Psoas muscle (tissue), 8 donors: Measurements from ENCODE around the gene SPATA33. TPM values are rescaled to one million over a fixed set of nuclear protein-coding genes. Genes with fewer than 3 reads are reported as not detected.
"Not testable (repeated sequence)": the region's sequence is repeated elsewhere in the genome, so short reads cannot be mapped to it uniquely, and the experiment has no call there.

Experiments
- ATAC-seq, 4 donors: fragments of 200-7000 bp; cut with Tn5 transposase; one replicate each; pipeline ENCODE4 v1.9.1; 2020; ENCODE audit warnings: moderate library complexity in 3 of 4, mild to moderate bottlenecking in 2 of 4
- DNase-seq, 2 donors: peaks; one replicate each; pipeline ENCODE4 v3.0.0-alpha.2; 2020
- H3K27ac ChIP-seq: fragments of 200-600 bp; one replicate; pipeline ENCODE4 v1.8.0; 2022
- H3K27me3 ChIP-seq, 3 donors: fragments of 200-600 bp in 1 of 3; one replicate each; pipeline versions ENCODE4 v1.6.1 to v1.8.0; 2013 to 2022; ENCODE audit warnings: low read length in 2 of 3, mild to moderate bottlenecking in 2 of 3, moderate library complexity in 1 of 3; ENCODE audit not compliant: insufficient read depth in 3 of 3
- H3K36me3 ChIP-seq, 2 donors: fragments of 200-600 bp in 1 of 2; one replicate each; pipeline versions ENCODE4 v1.6.1 to v1.8.0; 2013 to 2022; ENCODE audit warnings: low read depth in 1 of 2, mild to moderate bottlenecking in 1 of 2, moderate library complexity in 1 of 2; ENCODE audit not compliant: insufficient read depth in 1 of 2
- H3K4me1 ChIP-seq: fragments of 200-600 bp; one replicate; pipeline ENCODE4 v1.8.0; 2022
- H3K4me3 ChIP-seq: fragments of 200-600 bp; one replicate; pipeline ENCODE4 v1.8.0; 2022; ENCODE audit warnings: mild to moderate bottlenecking
- H3K9me3 ChIP-seq: fragments of 200-600 bp; one replicate; pipeline ENCODE4 v1.8.0; 2022
- CTCF ChIP-seq: fragments of 200-600 bp; IDR thresholded peaks from one replicate; pipeline ENCODE4 v1.8.0; 2022; ENCODE audit warnings: antibody characterized with exemption
- WGBS, 3 donors: extraction: QIAGEN DNeasy Blood & Tissue Kit; methylation state at CpG; one replicate each; pipeline versions ENCODE4 v1.1.6 to v1.1.7; 2013; 5-methylcytosine and 5-hydroxymethylcytosine counted together
- intact Hi-C, 2 donors: fragments of 100-400 bp; cut with DNase I; formaldehyde crosslinking; loops; one replicate each; pipeline versions ENCODE4 v1.11.0 to v1.14.2; 2022
- polyA plus RNA-seq, 3 donors: library from polyadenylated mRNA; stranded (reverse); fragments of 200-250 nt; gene quantifications; one replicate each; pipeline ENCODE4 v1.2.3, GENCODE V29; 2013
- total RNA-seq, 4 donors: library from RNA; stranded (reverse); fragmentation: NEBNext Ultra II Directional in 2 of 4; extraction: Animal tissue kit (Norgen Biotek cat#: 25700) in 2 of 4; gene quantifications; one replicate each; pipeline versions ENCODE4 v1.2.1 to v1.2.4, GENCODE V29; 2021 to 2023
- donor health status: healthy with polysubstance abuse.
- donor health status: DM: no; HTN: no; CAD: no; lungs with moderate emphysema.
- donor health status: Bipolar disorder and iron deficiency.
- donor health status: healthy.
- donor health status: DM: yes; HTN: yes; CAD: no.
- donor health status: DM: no; HTN: no; CAD: no.
- donor health status: DM: no; HTN: no; CAD: no.
- donor health status: DM: yes; HTN: yes; CAD: no.

Gene SPATA33
- total and polyA plus RNA-seq, 7 donors: 1.2 to 8.2 (median 3.0) TPM

DNA sequence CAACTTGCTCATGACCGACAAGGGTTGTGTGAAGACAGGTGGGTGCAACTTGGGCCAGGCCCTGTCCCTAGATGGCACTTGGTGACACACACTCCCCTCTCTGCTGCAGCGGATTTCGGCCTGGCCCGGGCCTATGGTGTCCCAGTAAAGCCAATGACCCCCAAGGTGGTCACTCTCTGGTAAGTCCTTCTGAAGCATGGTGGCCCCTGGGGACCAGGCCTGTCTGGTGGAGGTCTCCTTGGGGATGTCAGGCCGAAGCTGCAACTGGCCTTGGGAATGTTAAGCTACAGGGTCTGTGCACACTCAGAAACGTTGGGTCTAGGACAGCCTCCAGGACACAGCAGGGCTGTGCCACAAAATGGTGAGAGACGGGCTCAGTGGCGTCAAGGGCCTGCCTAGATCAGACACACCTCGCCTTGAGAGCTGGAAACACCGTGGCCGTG, 35.7 kb downstream of the SPATA33 start:
- intact Hi-C loops: no loop called here
- H3K9me3 ChIP-seq: no peaks in the 10 kb centered on the region
- H3K36me3 ChIP-seq: peaks cover 11 to 66% of the 10 kb centered on the region in 2 donors
- H3K27ac ChIP-seq: no peak overlapping the region
- DNase-seq (no peak), ATAC-seq (no peak)
- no peak overlapping the region for H3K4me3 ChIP-seq
- peaks cover 0 to 3% (median 0%) of the 10 kb centered on the region in 3 donors for H3K27me3 ChIP-seq
- H3K4me1 ChIP-seq: peaks cover 8% of the 10 kb centered on the region
- 82 to 88% (median 85%) methylated on average over 11 of the region's 11 CpGs for WGBS, 3 donors
- no peak for TF ChIP-seq CTCF

GRCh38 chr16:89693931-89694783, 36.5 kb downstream of the SPATA33 start:
- H3K27me3 ChIP-seq: peaks cover 0 to 3% (median 0%) of the 10 kb centered on the region in 3 donors
- H3K36me3 ChIP-seq: peaks cover 11 to 64% of the 10 kb centered on the region in 2 donors
- WGBS, 3 donors: 87 to 88% (median 88%) methylated on average over 28 to 32 of the region's 32 CpGs
- intact Hi-C loops: no loop called here
- ATAC-seq: no peak
- no peaks in the 10 kb centered on the region for H3K9me3 ChIP-seq
- no peak overlapping the region for H3K27ac ChIP-seq
- no peak for TF ChIP-seq CTCF
- peak in 1 of 2 donors; percentile 49 for DNase-seq
- no peaks in the 10 kb centered on the region for H3K4me1 ChIP-seq
- no peak overlapping the region for H3K4me3 ChIP-seq

GRCh38 chr16:89694784-89695085, 37.1 kb downstream of the SPATA33 start:
- H3K4me3 ChIP-seq, H3K27me3 ChIP-seq, H3K4me1 ChIP-seq, H3K27ac ChIP-seq, DNase-seq, H3K9me3 ChIP-seq, intact Hi-C loops, ATAC-seq: not testable (repeated sequence)
- peaks cover 11 to 59% of the 10 kb centered on the region in 2 donors for H3K36me3 ChIP-seq
- 91 to 92% (median 91%) methylated on average over 14 to 23 of the region's 23 CpGs for WGBS, 3 donors

DNA sequence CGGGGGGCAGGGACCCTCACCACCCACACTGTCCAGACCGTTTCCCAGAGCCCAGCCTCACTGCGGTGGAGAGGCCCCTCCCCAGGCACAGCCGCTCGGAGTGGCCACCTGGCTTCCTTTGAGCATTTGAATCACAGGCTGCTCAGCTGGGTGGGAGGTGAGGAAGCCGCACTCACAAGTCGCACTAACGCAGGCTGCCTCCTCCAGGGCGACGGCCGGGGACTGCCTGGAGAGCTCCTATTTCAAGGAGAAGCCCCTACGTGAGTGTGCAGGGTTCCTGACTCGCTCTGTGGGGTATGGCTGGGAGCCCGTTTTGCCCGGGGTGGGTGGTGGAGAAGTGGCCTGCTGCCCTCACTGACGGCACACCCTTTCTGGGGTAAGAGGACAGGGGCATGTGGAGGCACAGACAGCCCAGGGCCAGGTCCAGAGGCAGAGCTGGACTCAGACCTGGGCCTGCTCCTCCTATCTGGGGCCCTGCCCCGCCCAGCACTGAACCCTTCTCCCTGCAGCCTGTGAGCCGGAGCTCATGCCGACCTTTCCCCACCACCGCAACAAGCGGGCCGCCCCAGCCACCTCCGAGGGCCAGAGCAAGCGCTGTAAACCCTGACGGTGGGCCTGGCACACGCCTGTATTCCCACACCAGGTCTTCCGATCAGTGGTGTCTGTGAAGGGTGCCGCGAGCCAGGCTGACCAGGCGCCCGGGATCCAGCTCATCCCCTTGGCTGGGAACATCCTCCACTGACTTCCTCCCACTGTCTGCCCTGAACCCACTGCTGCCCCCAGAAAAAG, 37.6 kb downstream of the SPATA33 start:
- Histone ChIP-seq H3K9me3 (no peaks in the 10 kb centered on the region), H3K4me1 (peaks cover 6% of the 10 kb centered on the region), H3K36me3 (peaks cover 11 to 55% of the 10 kb centered on the region in 2 donors), H3K27me3 (peaks cover 0 to 3% (median 0%) of the 10 kb centered on the region in 3 donors), H3K4me3 (no peak overlapping the region), H3K27ac (no peak overlapping the region)
- DNase-seq (peak in 1 of 2 donors; percentile 49), ATAC-seq (no peak)
- intact Hi-C loops: no loop called here
- 91 to 93% (median 91%) methylated on average over 29 to 31 of the region's 31 CpGs for WGBS, 3 donors
- TF ChIP-seq CTCF: no peak
